Upper lobe of left lung (tissue), 4 donors: ENCODE results near the gene KHK.

ENCODE experiments used
- EP300 ChIP-seq, 4 donors: sonication (generic); formaldehyde crosslinking; IDR thresholded peaks; one replicate each; pipeline ENCODE4 v1.5.1; 2017; ENCODE audit warnings: antibody characterized with exemption in 4 of 4, control low read depth in 2 of 4
- POLR2A ChIP-seq, 4 donors: fragments of 450-650 bp; IDR thresholded peaks; one replicate each; pipeline ENCODE4 v1.5.1; 2016 to 2017; ENCODE audit warnings: antibody characterized with exemption in 4 of 4, mild to moderate bottlenecking in 2 of 4
- TF ChIP-seq, protein P1 (sequence below), 6 experiments: fragments of 450-650 bp in 4 of 6; fragments of 200-600 bp in 2 of 6; sonication (generic) in 2 of 6; IDR thresholded peaks; one replicate each; pipeline ENCODE4 v1.5.1; 2016 to 2019; ENCODE audit warnings: antibody characterized with exemption in 6 of 6

GRCh38 chr2:27097341-27097740, 10.8 kb downstream of the KHK start:
- no peak for TF ChIP-seq POLR2A (IDR thresholded peaks at IDR 0.05)
- TF ChIP-seq, protein P1, sequence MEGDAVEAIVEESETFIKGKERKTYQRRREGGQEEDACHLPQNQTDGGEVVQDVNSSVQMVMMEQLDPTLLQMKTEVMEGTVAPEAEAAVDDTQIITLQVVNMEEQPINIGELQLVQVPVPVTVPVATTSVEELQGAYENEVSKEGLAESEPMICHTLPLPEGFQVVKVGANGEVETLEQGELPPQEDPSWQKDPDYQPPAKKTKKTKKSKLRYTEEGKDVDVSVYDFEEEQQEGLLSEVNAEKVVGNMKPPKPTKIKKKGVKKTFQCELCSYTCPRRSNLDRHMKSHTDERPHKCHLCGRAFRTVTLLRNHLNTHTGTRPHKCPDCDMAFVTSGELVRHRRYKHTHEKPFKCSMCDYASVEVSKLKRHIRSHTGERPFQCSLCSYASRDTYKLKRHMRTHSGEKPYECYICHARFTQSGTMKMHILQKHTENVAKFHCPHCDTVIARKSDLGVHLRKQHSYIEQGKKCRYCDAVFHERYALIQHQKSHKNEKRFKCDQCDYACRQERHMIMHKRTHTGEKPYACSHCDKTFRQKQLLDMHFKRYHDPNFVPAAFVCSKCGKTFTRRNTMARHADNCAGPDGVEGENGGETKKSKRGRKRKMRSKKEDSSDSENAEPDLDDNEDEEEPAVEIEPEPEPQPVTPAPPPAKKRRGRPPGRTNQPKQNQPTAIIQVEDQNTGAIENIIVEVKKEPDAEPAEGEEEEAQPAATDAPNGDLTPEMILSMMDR (IDR thresholded peaks at IDR 0.05): no peak
- TF ChIP-seq EP300 (IDR thresholded peaks at IDR 0.05): no peak
